Measurements from ENCODE around the gene ULK4. TPM values are rescaled to one million over a fixed set of nuclear protein-coding genes. Genes with fewer than 3 reads are reported as not detected.

Gene ULK4
- total RNA-seq, 2 experiments from 2014 or later: 13.1 to 14.2 TPM

DNA sequence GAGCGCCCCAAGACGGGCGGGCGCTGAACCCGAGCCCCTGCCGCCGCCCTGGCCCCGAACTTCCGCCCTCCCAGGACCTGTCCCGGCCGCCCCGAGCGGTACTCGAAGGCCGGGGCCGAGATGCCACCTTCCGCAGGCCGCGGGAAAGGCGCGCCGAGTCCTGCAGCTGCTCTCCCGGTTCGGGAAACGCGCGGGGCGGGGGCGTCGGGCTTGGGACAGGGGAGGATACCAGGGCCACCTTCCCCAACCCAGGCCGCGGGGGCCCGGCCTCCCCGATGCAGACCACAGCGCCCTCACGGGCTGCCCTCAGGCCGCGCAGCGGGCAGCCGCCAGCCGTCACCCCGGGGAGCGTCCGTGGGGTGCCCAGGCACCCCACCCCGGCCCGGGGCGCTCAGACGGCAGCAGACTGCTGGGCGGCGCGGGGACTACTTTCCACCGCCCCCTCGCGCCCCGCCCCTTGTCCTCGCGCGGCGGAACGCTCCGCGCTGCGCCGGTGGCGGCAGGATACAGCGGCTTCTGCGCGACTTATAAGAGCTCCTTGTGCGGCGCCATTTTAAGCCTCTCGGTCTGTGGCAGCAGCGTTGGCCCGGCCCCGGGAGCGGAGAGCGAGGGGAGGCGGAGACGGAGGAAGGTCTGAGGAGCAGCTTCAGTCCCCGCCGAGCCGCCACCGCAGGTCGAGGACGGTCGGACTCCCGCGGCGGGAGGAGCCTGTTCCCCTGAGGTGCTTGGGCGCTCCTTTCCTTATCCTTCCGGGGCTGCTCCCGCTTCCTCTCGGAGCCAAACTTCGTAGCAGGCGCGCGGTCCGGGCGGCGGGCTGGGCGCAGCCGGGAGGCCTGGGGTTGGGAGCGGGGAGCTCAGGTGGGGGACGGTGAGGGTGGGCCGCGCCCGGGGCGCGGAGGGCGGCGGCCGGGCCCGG lies 762.7 kb downstream of the ULK4 start, which contains the start of gene CTNNB1:
Gene CTNNB1 (plus strand): TSS at position 556 of the 916 bp plus-strand sequence. CDS start 24,564 bp downstream, outside the sequence.
- Mint-ChIP-seq H3K36me3 (ENCODE audit: low read depth) (peaks cover 11% of the 10 kb centered on the region), H3K9me3 (ENCODE audit: low read depth) (no peaks in the 10 kb centered on the region), H3K4me1 (peaks cover 36% of the 10 kb centered on the region), H3K27me3 (peaks cover 8% of the 10 kb centered on the region), H3K27ac (peak within 1 kb of the TSS; percentile 88), H3K4me3 (peak within 1 kb of the TSS; percentile 91)
- DNase-seq (peak; percentile 94), ATAC-seq (peak; percentile 86)
- CTCF ChIA-PET: interaction anchor here (0.6 to 1.1 kb wide), 3 partner anchors 8 to 1007 kb away, joined by 3 to 4 read pairs (median 3); no protein-coding TSS in a partner anchor
- intact Hi-C loops (cut with DNase I, micrococcal nuclease): loop anchor here in 1 of 2 experiments (1.0 to 5.0 kb wide), 7 partner anchors 11 to 890 kb away; partner anchors contain the start of genes EIF1B and ULK4
- POLR2A ChIA-PET: interaction anchor here (0.5 to 2.2 kb wide), 12 partner anchors 9 to 890 kb away, joined by 3 to 13 read pairs (median 3); no protein-coding TSS in a partner anchor

DNA sequence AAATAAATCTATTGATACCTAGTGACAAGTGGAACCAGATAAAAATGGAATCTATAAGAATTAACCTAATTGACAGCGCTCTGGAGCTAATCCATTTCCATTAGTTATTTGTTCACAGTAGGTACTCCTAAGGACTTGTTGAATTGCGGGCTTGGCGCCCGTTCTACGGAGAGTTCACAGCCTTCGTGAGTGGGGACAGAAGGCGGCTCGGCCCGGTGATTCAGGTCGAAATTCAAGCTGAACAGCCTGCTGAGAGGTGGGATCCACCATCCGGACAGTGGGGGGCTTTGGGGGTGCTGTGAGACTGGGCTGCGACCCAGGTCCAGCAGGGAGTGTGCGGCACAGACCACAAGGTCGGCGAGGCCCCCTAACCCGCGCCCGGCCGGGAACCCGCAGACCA lies 763.4 kb downstream of the ULK4 start:
- H3K4me1 Mint-ChIP-seq: peaks cover 29% of the 10 kb centered on the region
- ATAC-seq: no peak
- CTCF ChIA-PET: interaction anchor here (0.7 to 1.2 kb wide), 4 partner anchors 9 to 989 kb away, joined by 3 read pairs; no protein-coding TSS in a partner anchor
- peak overlapping the region; percentile 91 for H3K4me3 Mint-ChIP-seq
- intact Hi-C loops (cut with DNase I, micrococcal nuclease): loop anchor here in 1 of 2 experiments (2.0 to 5.0 kb wide), 2 partner anchors 409 to 764 kb away; partner anchors contain the start of gene ULK4
- no peaks in the 10 kb centered on the region for H3K9me3 Mint-ChIP-seq (ENCODE audit: low read depth)
- H3K36me3 Mint-ChIP-seq (ENCODE audit: low read depth): peaks cover 11% of the 10 kb centered on the region
- DNase-seq: no peak
- POLR2A ChIA-PET: interaction anchor here (0.8 to 2.2 kb wide), 6 partner anchors 10 to 81 kb away, joined by 3 to 13 read pairs (median 4); no protein-coding TSS in a partner anchor
- peak overlapping the region; percentile 83 for H3K27ac Mint-ChIP-seq
- peaks cover 11% of the 10 kb centered on the region for H3K27me3 Mint-ChIP-seq

DNA sequence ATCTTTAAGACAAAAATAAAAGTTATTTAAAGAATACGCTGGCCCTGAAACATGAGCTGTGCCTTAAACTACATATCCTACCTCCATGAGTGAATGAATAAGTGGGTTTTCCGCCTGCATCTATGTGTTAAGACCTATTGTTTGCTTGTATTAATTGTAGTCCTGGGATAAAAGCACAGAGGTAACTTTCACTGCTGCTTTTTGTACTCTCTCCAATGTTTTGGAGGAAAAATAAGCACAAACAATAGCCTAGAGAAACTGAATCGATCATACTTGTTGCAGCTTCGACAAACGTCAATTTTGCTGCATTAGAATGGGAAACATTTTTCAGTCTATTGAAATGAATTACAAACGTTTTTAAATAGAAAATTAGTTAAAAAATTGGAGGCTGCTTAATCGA lies 763.9 kb downstream of the ULK4 start:
- H3K9me3 Mint-ChIP-seq (ENCODE audit: low read depth): no peaks in the 10 kb centered on the region
- no peak for DNase-seq
- H3K4me3 Mint-ChIP-seq: peak overlapping the region; percentile 91
- POLR2A ChIA-PET: interaction anchor here (0.8 to 2.2 kb wide), 3 partner anchors 11 to 43 kb away, joined by 3 to 13 read pairs (median 6); no protein-coding TSS in a partner anchor
- ATAC-seq: no peak
- peaks cover 12% of the 10 kb centered on the region for H3K27me3 Mint-ChIP-seq
- CTCF ChIA-PET: interaction anchor here (0.7 to 1.2 kb wide), 3 partner anchors 10 to 989 kb away, joined by 3 read pairs; no protein-coding TSS in a partner anchor
- no peak overlapping the region for H3K27ac Mint-ChIP-seq
- peaks cover 26% of the 10 kb centered on the region for H3K4me1 Mint-ChIP-seq
- peaks cover 11% of the 10 kb centered on the region for H3K36me3 Mint-ChIP-seq (ENCODE audit: low read depth)
- intact Hi-C loops (cut with DNase I, micrococcal nuclease): loop anchor here in 1 of 2 experiments (2.0 to 5.0 kb wide), 2 partner anchors 409 to 765 kb away; partner anchors contain the start of gene ULK4

Other genes with a start within 250 kb of the ULK4 start
- 10 to 100 TPM; 22.4 to 23.6 TPM for gene TRAK1, start 129.3 kb upstream of the ULK4 start, total RNA-seq

Measured in activated CD4-positive, alpha-beta T cell treated with anti-CD3 and anti-CD28 coated beads for 36 hours (primary cell).